Measurements from ENCODE around the gene CFAP221. TPM values are rescaled to one million over a fixed set of nuclear protein-coding genes. Genes with fewer than 3 reads are reported as not detected.

The CFAP221 gene
- polyA plus RNA-seq, 1 donor (not counting 4 experiments of a cell fraction or from before 2014, with no cell fraction given) = not detected

DNA sequence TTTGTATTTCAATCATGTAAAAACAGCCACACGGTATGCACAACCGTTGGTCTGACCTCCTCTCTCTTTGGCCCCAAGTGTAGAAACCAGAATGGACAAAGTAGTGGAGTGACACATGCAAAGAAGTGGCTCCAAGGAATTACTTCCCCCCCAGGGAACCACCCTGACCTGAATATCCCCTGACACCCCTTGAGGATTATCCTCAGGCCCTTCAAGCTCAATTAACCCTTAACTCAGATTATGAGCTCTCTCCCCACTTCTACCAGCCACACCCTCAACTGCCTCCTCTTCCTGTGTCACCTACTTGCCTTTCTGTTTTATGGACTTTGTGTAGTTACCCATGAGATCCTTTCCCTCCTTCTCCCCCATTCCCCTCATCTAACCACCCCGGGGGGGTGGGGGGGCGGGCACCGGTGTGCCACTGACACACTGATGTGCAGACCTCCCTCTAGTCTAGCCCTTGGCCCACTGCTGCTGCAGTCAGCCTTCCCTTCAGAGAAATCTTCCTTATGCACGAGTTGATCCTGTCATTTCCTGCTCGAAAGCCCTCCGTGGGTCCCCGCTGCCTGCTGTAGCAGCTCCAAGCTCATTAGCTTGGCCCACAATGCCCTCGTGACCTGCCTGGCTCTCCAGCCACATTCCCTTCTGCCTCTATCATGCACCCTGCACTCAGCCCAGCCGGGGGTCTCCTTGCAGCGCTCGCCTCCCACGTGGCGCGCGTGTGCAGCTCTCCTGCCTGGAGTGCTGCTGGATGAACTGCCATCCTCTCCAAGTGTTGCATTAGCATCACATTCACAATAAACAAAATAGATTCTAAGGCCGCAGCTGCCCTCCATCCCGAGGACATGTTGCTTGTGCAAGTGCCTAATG, 94.7 kb downstream of the CFAP221 start:
- Histone ChIP-seq H3K9me3 (ENCODE audit: control insufficient read depth, low read depth, low read length) (no peaks in the 10 kb centered on the region), H3K79me2 (ENCODE audit: control insufficient read depth, insufficient read depth, low read length) (no peaks in the 10 kb centered on the region), H3K36me3 (ENCODE audit: control insufficient read depth in 2 of 2, extremely low read depth in 1 of 2, insufficient read depth in 2 of 2, low read length in 2 of 2) (no peaks in the 10 kb centered on the region), H3K27me3 (ENCODE audit: control insufficient read depth, extremely low read depth, insufficient read depth, low read length) (peaks cover 13% of the 10 kb centered on the region), H3K4me3 (ENCODE audit: control insufficient read depth in 2 of 3, extremely low read depth in 1 of 3, insufficient read depth in 2 of 3, low read depth in 1 of 3, low read length in 3 of 3) (no peak overlapping the region), H2AFZ (ENCODE audit: control insufficient read depth, low read length) (no peak overlapping the region), H3K9me1 (ENCODE audit: control insufficient read depth, extremely low read depth, insufficient read depth, low read length) (no peaks in the 10 kb centered on the region), H4K20me1 (ENCODE audit: control insufficient read depth, extremely low read depth, insufficient read depth, low read length) (no peaks in the 10 kb centered on the region), H3K4me2 (ENCODE audit: control insufficient read depth, extremely low read depth, insufficient read depth, low read depth, low read length) (no peak overlapping the region), H3K27ac (ENCODE audit: control insufficient read depth, insufficient read depth, low read length) (no peak overlapping the region), H3K4me1 (ENCODE audit: control insufficient read depth, extremely low read depth, insufficient read depth, low read length) (no peaks in the 10 kb centered on the region), H3K9ac (ENCODE audit: control insufficient read depth, extremely low read depth, insufficient read depth, low read length) (no peak overlapping the region)
- DNase-seq (ENCODE audit: low read depth, low spot score) = no peak
- dilution Hi-C loops (cut with MboI; ENCODE audit: extremely low pct_ligation_motif_present, low sequenced_read_pairs) = no loop called here
- TF ChIP-seq, protein P1, sequence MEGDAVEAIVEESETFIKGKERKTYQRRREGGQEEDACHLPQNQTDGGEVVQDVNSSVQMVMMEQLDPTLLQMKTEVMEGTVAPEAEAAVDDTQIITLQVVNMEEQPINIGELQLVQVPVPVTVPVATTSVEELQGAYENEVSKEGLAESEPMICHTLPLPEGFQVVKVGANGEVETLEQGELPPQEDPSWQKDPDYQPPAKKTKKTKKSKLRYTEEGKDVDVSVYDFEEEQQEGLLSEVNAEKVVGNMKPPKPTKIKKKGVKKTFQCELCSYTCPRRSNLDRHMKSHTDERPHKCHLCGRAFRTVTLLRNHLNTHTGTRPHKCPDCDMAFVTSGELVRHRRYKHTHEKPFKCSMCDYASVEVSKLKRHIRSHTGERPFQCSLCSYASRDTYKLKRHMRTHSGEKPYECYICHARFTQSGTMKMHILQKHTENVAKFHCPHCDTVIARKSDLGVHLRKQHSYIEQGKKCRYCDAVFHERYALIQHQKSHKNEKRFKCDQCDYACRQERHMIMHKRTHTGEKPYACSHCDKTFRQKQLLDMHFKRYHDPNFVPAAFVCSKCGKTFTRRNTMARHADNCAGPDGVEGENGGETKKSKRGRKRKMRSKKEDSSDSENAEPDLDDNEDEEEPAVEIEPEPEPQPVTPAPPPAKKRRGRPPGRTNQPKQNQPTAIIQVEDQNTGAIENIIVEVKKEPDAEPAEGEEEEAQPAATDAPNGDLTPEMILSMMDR (optimal IDR thresholded peaks at IDR 0.05 in 1 of 3, IDR thresholded peaks at IDR 0.05 in 1 of 3, conservative IDR thresholded peaks at IDR 0.05 in 1 of 3; ENCODE audit: extremely low read depth in 1 of 3, insufficient read depth in 2 of 3, low read length in 3 of 3) = no peak
- TF ChIP-seq EZH2 (IDR thresholded peaks at IDR 0.05; ENCODE audit: low read length) = no peak
- no peak for FAIRE-seq

GRCh38 chr2:119641562-119642258, 97.5 kb downstream of the CFAP221 start:
- H3K4me1 ChIP-seq (ENCODE audit: control insufficient read depth, extremely low read depth, insufficient read depth, low read length) = peaks cover 4% of the 10 kb centered on the region
- FAIRE-seq (peak; percentile 85), DNase-seq (ENCODE audit: low read depth, low spot score) (peak; percentile 9)
- no peaks in the 10 kb centered on the region for H3K9me3 ChIP-seq (ENCODE audit: control insufficient read depth, low read depth, low read length)
- H3K79me2 ChIP-seq (ENCODE audit: control insufficient read depth, insufficient read depth, low read length) = no peaks in the 10 kb centered on the region
- H3K27ac ChIP-seq (ENCODE audit: control insufficient read depth, insufficient read depth, low read length) = no peak overlapping the region
- H3K27me3 ChIP-seq (ENCODE audit: control insufficient read depth, extremely low read depth, insufficient read depth, low read length) = peaks cover 13% of the 10 kb centered on the region
- no peak overlapping the region for H2AFZ ChIP-seq (ENCODE audit: control insufficient read depth, low read length)
- H3K36me3 ChIP-seq (ENCODE audit: control insufficient read depth in 2 of 2, extremely low read depth in 1 of 2, insufficient read depth in 2 of 2, low read length in 2 of 2) = no peaks in the 10 kb centered on the region
- TF ChIP-seq, protein P1 (optimal IDR thresholded peaks at IDR 0.05 in 1 of 3, IDR thresholded peaks at IDR 0.05 in 1 of 3, conservative IDR thresholded peaks at IDR 0.05 in 1 of 3; ENCODE audit: extremely low read depth in 1 of 3, insufficient read depth in 2 of 3, low read length in 3 of 3) = peak; percentile 94 to 100 (median 98)
- no peak for TF ChIP-seq EZH2 (IDR thresholded peaks at IDR 0.05; ENCODE audit: low read length)
- H3K9ac ChIP-seq (ENCODE audit: control insufficient read depth, extremely low read depth, insufficient read depth, low read length) = no peak overlapping the region
- no peak overlapping the region for H3K4me3 ChIP-seq (ENCODE audit: control insufficient read depth in 2 of 3, extremely low read depth in 1 of 3, insufficient read depth in 2 of 3, low read depth in 1 of 3, low read length in 3 of 3)
- no peaks in the 10 kb centered on the region for H4K20me1 ChIP-seq (ENCODE audit: control insufficient read depth, extremely low read depth, insufficient read depth, low read length)
- peak overlapping the region; percentile 2 for H3K4me2 ChIP-seq (ENCODE audit: control insufficient read depth, extremely low read depth, insufficient read depth, low read depth, low read length)
- no peaks in the 10 kb centered on the region for H3K9me1 ChIP-seq (ENCODE audit: control insufficient read depth, extremely low read depth, insufficient read depth, low read length)
- dilution Hi-C loops (cut with MboI; ENCODE audit: extremely low pct_ligation_motif_present, low sequenced_read_pairs) = no loop called here

Data from keratinocyte (primary cell).